Suprapubic skin (tissue), 4 donors: Measurements from ENCODE around the gene RHOT2. TPM values are rescaled to one million over a fixed set of nuclear protein-coding genes. Genes with fewer than 3 reads are reported as not detected.

Source experiments
- DNase-seq, 2 donors: peaks; one replicate each; pipeline ENCODE4 v3.0.0-alpha.2; 2019; ENCODE audit warnings: low spot score in 2 of 2
- H3K27ac ChIP-seq: fragments of 200-600 bp; sonication (generic); one replicate; pipeline ENCODE4 v1.5.1; 2019
- H3K27me3 ChIP-seq: fragments of 200-600 bp; sonication (generic); one replicate; pipeline ENCODE4 v1.5.1; 2019
- H3K36me3 ChIP-seq: fragments of 200-600 bp; sonication (generic); one replicate; pipeline ENCODE4 v1.5.1; 2019
- H3K4me1 ChIP-seq: fragments of 200-600 bp; sonication (generic); one replicate; pipeline ENCODE4 v1.5.1; 2019
- H3K4me3 ChIP-seq: fragments of 200-600 bp; sonication (generic); one replicate; pipeline ENCODE4 v1.5.1; 2019; ENCODE audit warnings: mild to moderate bottlenecking
- H3K9me3 ChIP-seq: fragments of 200-600 bp; sonication (generic); one replicate; pipeline ENCODE4 v1.5.1; 2019
- EP300 ChIP-seq: sonication (generic); formaldehyde crosslinking; IDR thresholded peaks from one replicate; pipeline ENCODE4 v1.6.1; 2017; ENCODE audit warnings: antibody characterized with exemption
- POLR2A ChIP-seq, 2 donors: fragments of 450-650 bp; IDR thresholded peaks; one replicate each; pipeline ENCODE4 v1.6.1; 2017; ENCODE audit warnings: antibody characterized with exemption in 2 of 2, mild to moderate bottlenecking in 2 of 2, moderate library complexity in 2 of 2
- POLR2AphosphoS5 ChIP-seq, 3 donors: sonication (generic); formaldehyde crosslinking; IDR thresholded peaks; one replicate each; pipeline ENCODE4 v1.6.1; 2017; ENCODE audit warnings: antibody characterized with exemption in 3 of 3
- WGBS: methylation state at CpG from one replicate; pipeline ENCODE4 v1.1.5; 2018; 5-methylcytosine and 5-hydroxymethylcytosine counted together
- total RNA-seq, 4 donors: library from RNA; depleted of rRNA; stranded (reverse); fragments of >200 nt; gene quantifications; one replicate each; pipeline ENCODE4 v1.1.0, GENCODE V29; 2016
- TF ChIP-seq, protein P1 (sequence below), 2 donors: fragments of 200-600 bp in 1 of 2; fragments of 450-650 bp in 1 of 2; sonication (generic) in 1 of 2; IDR thresholded peaks; one replicate each; pipeline ENCODE4 v1.5.1; 2016 to 2019; ENCODE audit warnings: antibody characterized with exemption in 2 of 2, mild to moderate bottlenecking in 1 of 2, moderate library complexity in 1 of 2

The RHOT2 gene
- total RNA-seq, 4 donors from 2014 or later = 66.9 to 156 (median 96.8) TPM

DNA sequence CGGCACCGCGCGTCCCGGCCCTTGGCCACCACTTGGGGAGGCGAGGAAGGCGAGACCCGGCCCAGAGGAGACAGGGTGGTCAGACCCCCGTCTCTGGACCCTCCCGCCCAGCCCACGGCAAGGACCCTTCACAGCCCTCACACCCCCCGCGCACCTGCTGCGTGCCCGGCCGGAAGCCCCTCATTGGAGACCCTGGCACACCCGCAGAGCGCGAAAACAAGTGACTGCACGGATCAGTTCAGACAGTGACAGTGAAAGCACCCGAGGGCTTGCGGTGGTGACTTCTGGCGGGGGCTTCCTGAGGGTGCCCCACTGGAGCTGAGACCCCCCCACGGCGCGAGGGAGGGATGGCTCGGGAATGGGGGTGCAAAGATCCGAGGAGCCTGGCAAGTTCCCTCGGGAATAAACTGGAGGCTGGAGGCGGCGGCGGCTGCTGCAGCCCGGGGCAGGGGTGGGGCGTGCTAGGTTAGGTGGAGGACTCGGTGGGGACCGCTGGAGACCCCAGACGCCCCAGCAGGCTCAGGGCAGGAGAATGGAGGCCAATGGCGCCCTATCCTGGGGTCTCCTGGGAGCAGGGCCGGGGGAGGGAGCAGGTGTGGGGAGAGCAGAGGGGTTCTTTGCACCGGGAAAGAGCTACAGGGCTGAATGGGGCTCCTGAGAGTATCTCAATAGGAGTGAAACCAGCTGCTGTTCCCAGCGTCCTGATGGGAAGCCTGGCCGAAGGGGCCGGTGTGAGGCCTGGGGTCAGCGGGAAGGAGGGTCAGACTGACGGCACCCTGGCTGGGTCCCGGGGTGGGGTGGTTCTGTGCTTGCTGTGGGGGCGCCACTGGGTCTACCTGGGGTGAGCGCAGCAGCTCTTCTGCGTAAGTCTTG, 38.5 kb downstream of the RHOT2 start:
- Histone ChIP-seq H3K27me3 (peaks cover 99% of the 10 kb centered on the region), H3K36me3 (no peaks in the 10 kb centered on the region), H3K27ac (no peak overlapping the region), H3K4me1 (peaks cover 28% of the 10 kb centered on the region), H3K4me3 (peak overlapping the region; percentile 43), H3K9me3 (no peaks in the 10 kb centered on the region)
- TF ChIP-seq EP300 (no peak), POLR2A (IDR thresholded peaks at IDR 0.05) (no peak), POLR2AphosphoS5 (IDR thresholded peaks at IDR 0.05) (no peak)
- TF ChIP-seq, protein P1, sequence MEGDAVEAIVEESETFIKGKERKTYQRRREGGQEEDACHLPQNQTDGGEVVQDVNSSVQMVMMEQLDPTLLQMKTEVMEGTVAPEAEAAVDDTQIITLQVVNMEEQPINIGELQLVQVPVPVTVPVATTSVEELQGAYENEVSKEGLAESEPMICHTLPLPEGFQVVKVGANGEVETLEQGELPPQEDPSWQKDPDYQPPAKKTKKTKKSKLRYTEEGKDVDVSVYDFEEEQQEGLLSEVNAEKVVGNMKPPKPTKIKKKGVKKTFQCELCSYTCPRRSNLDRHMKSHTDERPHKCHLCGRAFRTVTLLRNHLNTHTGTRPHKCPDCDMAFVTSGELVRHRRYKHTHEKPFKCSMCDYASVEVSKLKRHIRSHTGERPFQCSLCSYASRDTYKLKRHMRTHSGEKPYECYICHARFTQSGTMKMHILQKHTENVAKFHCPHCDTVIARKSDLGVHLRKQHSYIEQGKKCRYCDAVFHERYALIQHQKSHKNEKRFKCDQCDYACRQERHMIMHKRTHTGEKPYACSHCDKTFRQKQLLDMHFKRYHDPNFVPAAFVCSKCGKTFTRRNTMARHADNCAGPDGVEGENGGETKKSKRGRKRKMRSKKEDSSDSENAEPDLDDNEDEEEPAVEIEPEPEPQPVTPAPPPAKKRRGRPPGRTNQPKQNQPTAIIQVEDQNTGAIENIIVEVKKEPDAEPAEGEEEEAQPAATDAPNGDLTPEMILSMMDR (IDR thresholded peaks at IDR 0.05) = no peak
- no peak for DNase-seq
- WGBS = 0% methylated on average over 5 of the region's 49 CpGs

- TF ChIP-seq POLR2A (IDR thresholded peaks at IDR 0.05) (no peak), POLR2AphosphoS5 (IDR thresholded peaks at IDR 0.05) (no peak), EP300 (no peak)
- TF ChIP-seq, protein P1 (IDR thresholded peaks at IDR 0.05) = no peak
- Histone ChIP-seq H3K9me3 (no peaks in the 10 kb centered on the region), H3K36me3 (no peaks in the 10 kb centered on the region), H3K4me1 (peaks cover 30% of the 10 kb centered on the region), H3K27ac (no peak overlapping the region), H3K4me3 (no peak overlapping the region), H3K27me3 (peaks cover 96% of the 10 kb centered on the region)
- no peak for DNase-seq
- WGBS = no CpG with 5 or more reads among the region's 14 CpGs
These were observed 39.2 kb downstream of the RHOT2 start for GRCh38 chr16:707062-707538.

- no peak overlapping the region for H3K27ac ChIP-seq
- TF ChIP-seq POLR2AphosphoS5 (IDR thresholded peaks at IDR 0.05) (no peak), EP300 (no peak)
- TF ChIP-seq, protein P1 (IDR thresholded peaks at IDR 0.05) = no peak
- peaks cover 86% of the 10 kb centered on the region for H3K27me3 ChIP-seq
- 25% methylated on average over 3 of the region's 3 CpGs for WGBS
- no peaks in the 10 kb centered on the region for H3K36me3 ChIP-seq
- DNase-seq = no peak
- peaks cover 30% of the 10 kb centered on the region for H3K4me1 ChIP-seq
- H3K9me3 ChIP-seq = no peaks in the 10 kb centered on the region
- H3K4me3 ChIP-seq = no peak overlapping the region
These were observed 40.1 kb downstream of the RHOT2 start for GRCh38 chr16:708019-708418.

DNA sequence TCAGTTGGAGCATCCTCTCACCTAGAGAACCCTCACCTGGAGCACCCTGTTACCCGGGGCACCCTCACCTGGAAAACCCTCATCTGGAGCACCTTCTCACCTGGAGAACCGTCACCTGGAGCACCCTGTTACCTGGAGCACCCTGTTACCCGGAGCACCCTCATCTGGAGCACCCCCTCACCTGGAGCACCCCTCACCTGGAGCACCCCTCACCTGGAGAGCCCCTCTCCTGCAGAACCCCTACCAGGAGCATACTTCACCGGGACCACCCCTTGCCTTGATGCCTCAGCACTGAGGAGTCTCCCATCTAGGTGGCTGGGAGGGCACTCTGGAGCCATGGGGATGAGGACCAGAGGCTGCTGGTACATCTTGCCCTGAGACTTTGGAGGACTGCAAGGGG, 41.0 kb downstream of the RHOT2 start:
- peaks cover 82% of the 10 kb centered on the region for H3K27me3 ChIP-seq

More for the DNA sequence above, 41.0 kb downstream of the RHOT2 start:
- H3K36me3 ChIP-seq = no peaks in the 10 kb centered on the region
- TF ChIP-seq EP300 = no peak
- TF ChIP-seq, protein P1 (IDR thresholded peaks at IDR 0.05) = no peak
- TF ChIP-seq POLR2A (IDR thresholded peaks at IDR 0.05) = no peak
- no peak for TF ChIP-seq POLR2AphosphoS5 (IDR thresholded peaks at IDR 0.05)
- no peak overlapping the region for H3K27ac ChIP-seq
- H3K4me3 ChIP-seq = no peak overlapping the region
- DNase-seq = no peak
- no peaks in the 10 kb centered on the region for H3K9me3 ChIP-seq
- 92% methylated on average over 2 of the region's 4 CpGs for WGBS
- H3K4me1 ChIP-seq = peaks cover 30% of the 10 kb centered on the region
